ENCODE results near the gene TEX22. TPM values are rescaled to one million over a fixed set of nuclear protein-coding genes. Genes with fewer than 3 reads are reported as not detected.

TEX22 gene
- total RNA-seq, 1 donor from 2014 or later = 6.0 TPM

DNA sequence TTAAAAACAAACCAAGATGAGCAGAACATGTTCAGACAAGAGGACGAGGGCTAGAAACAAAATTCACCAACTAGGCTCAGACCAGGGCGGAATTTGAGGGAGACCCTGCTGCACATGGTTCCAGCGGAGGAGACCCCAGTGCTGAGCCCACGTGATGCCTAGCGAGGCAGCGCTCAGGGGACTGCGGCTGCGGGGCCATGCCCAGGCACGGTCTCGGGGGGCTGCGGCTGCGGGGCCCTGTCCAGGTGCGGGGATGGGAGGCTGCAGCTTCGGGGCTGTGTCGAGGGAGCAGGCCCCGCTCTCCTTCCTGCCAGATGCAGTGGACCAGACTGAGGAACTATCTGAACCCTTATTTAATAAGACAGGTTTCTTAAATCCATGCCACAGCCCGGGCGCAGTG lies 63.6 kb downstream of the TEX22 start:
- intact Hi-C loops (cut with DNase I) = no loop called here
- no peak for ATAC-seq

More for the DNA sequence above, 63.6 kb downstream of the TEX22 start:
- DNase-seq (ENCODE audit: low spot score) = no peak

Other genes starting within 250 kb of the TEX22 start
- gene JAG2, start 229.8 kb upstream of the TEX22 start, total RNA-seq = 24.9 TPM
- gene NUDT14, start 217.2 kb upstream of the TEX22 start, total RNA-seq = 21.7 TPM
- 34.7 TPM for gene BTBD6, start 150.0 kb upstream of the TEX22 start, total RNA-seq
- 48.4 TPM for gene BRF1, start 97.5 kb upstream of the TEX22 start, total RNA-seq
- 152 TPM for gene PACS2, start 83.8 kb upstream of the TEX22 start, total RNA-seq
- gene MTA1, start 21.3 kb downstream of the TEX22 start, total RNA-seq = 95.2 TPM
- gene CRIP2, start 76.3 kb downstream of the TEX22 start, total RNA-seq = 172 TPM
- 112 TPM for gene CRIP1, start 88.3 kb downstream of the TEX22 start, total RNA-seq
- 14.1 TPM for gene TEDC1, start 92.7 kb downstream of the TEX22 start, total RNA-seq
- 8.7 TPM for gene TMEM121, start 128.0 kb downstream of the TEX22 start, total RNA-seq